Measurements from ENCODE around the gene FOXD1.

Gene FOXD1

GRCh38 chr5:73450137-73450536, 1.6 kb upstream of the FOXD1 start:
- Histone ChIP-seq H3K27me3 (replicated peaks; ENCODE audit: control insufficient read depth, insufficient read depth, low read length, poor library complexity, severe bottlenecking) (peaks cover 67% of the 10 kb centered on the region), H3K4me1 (ENCODE audit: control insufficient read depth, insufficient read depth, low read length, poor library complexity, severe bottlenecking) (peaks cover 20% of the 10 kb centered on the region), H3K4me3 (ENCODE audit: insufficient read depth, low read depth, low read length, poor library complexity, severe bottlenecking) (no peak overlapping the region), H3K36me3 (ENCODE audit: control insufficient read depth, insufficient read depth, low read length) (no peaks in the 10 kb centered on the region), H3K27ac (ENCODE audit: insufficient read depth, low read length, poor library complexity, severe bottlenecking) (no peak overlapping the region), H3K9me3 (ENCODE audit: control insufficient read depth, low read length) (no peaks in the 10 kb centered on the region)
- DNase-seq, result no peak

- H3K4me1 ChIP-seq (ENCODE audit: control insufficient read depth, insufficient read depth, low read length, poor library complexity, severe bottlenecking), result peaks cover 20% of the 10 kb centered on the region
- H3K27ac ChIP-seq (ENCODE audit: insufficient read depth, low read length, poor library complexity, severe bottlenecking), result no peak overlapping the region
- DNase-seq, result peak in 1 of 3 donors; percentile 23
- H3K4me3 ChIP-seq (ENCODE audit: insufficient read depth, low read depth, low read length, poor library complexity, severe bottlenecking), result peak overlapping the region; percentile 53
- H3K9me3 ChIP-seq (ENCODE audit: control insufficient read depth, low read length), result no peaks in the 10 kb centered on the region
- no peaks in the 10 kb centered on the region for H3K36me3 ChIP-seq (ENCODE audit: control insufficient read depth, insufficient read depth, low read length)
- peaks cover 84% of the 10 kb centered on the region for H3K27me3 ChIP-seq (replicated peaks; ENCODE audit: control insufficient read depth, insufficient read depth, low read length, poor library complexity, severe bottlenecking)
Measured at GRCh38 chr5:73447530-73448462, 781 bp downstream of the FOXD1 start.

- DNase-seq, result no peak
- Histone ChIP-seq H3K4me1 (ENCODE audit: control insufficient read depth, insufficient read depth, low read length, poor library complexity, severe bottlenecking) (peaks cover 20% of the 10 kb centered on the region), H3K27ac (ENCODE audit: insufficient read depth, low read length, poor library complexity, severe bottlenecking) (no peak overlapping the region)
Measured at GRCh38 chr5:73446631-73447529, 1.7 kb downstream of the FOXD1 start.

GRCh38 chr5:73445665-73446630, 2.6 kb downstream of the FOXD1 start:
- H3K27ac ChIP-seq (ENCODE audit: insufficient read depth, low read length, poor library complexity, severe bottlenecking), result no peak overlapping the region
- peaks cover 83% of the 10 kb centered on the region for H3K27me3 ChIP-seq (replicated peaks; ENCODE audit: control insufficient read depth, insufficient read depth, low read length, poor library complexity, severe bottlenecking)
- H3K9me3 ChIP-seq (ENCODE audit: control insufficient read depth, low read length), result no peaks in the 10 kb centered on the region
- H3K36me3 ChIP-seq (ENCODE audit: control insufficient read depth, insufficient read depth, low read length), result no peaks in the 10 kb centered on the region
- H3K4me1 ChIP-seq (ENCODE audit: control insufficient read depth, insufficient read depth, low read length, poor library complexity, severe bottlenecking), result peaks cover 11% of the 10 kb centered on the region
- no peak for DNase-seq
- H3K4me3 ChIP-seq (ENCODE audit: insufficient read depth, low read depth, low read length, poor library complexity, severe bottlenecking), result peak overlapping the region; percentile 24

More at GRCh38 chr5:73446631-73447529, 1.7 kb downstream of the FOXD1 start:
- no peaks in the 10 kb centered on the region for H3K9me3 ChIP-seq (ENCODE audit: control insufficient read depth, low read length)
- H3K27me3 ChIP-seq (replicated peaks; ENCODE audit: control insufficient read depth, insufficient read depth, low read length, poor library complexity, severe bottlenecking), result peaks cover 84% of the 10 kb centered on the region
- H3K36me3 ChIP-seq (ENCODE audit: control insufficient read depth, insufficient read depth, low read length), result no peaks in the 10 kb centered on the region
- H3K4me3 ChIP-seq (ENCODE audit: insufficient read depth, low read depth, low read length, poor library complexity, severe bottlenecking), result peak overlapping the region; percentile 24

GRCh38 chr5:73444499-73445438, 3.8 kb downstream of the FOXD1 start:
- no peaks in the 10 kb centered on the region for H3K9me3 ChIP-seq (ENCODE audit: control insufficient read depth, low read length)
- no peak for DNase-seq
- peaks cover 11% of the 10 kb centered on the region for H3K4me1 ChIP-seq (ENCODE audit: control insufficient read depth, insufficient read depth, low read length, poor library complexity, severe bottlenecking)
- no peaks in the 10 kb centered on the region for H3K36me3 ChIP-seq (ENCODE audit: control insufficient read depth, insufficient read depth, low read length)
- no peak overlapping the region for H3K4me3 ChIP-seq (ENCODE audit: insufficient read depth, low read depth, low read length, poor library complexity, severe bottlenecking)
- no peak overlapping the region for H3K27ac ChIP-seq (ENCODE audit: insufficient read depth, low read length, poor library complexity, severe bottlenecking)
- peaks cover 83% of the 10 kb centered on the region for H3K27me3 ChIP-seq (replicated peaks; ENCODE audit: control insufficient read depth, insufficient read depth, low read length, poor library complexity, severe bottlenecking)

- H3K4me3 ChIP-seq (ENCODE audit: insufficient read depth, low read depth, low read length, poor library complexity, severe bottlenecking), result no peak overlapping the region
- H3K27me3 ChIP-seq (replicated peaks; ENCODE audit: control insufficient read depth, insufficient read depth, low read length, poor library complexity, severe bottlenecking), result peaks cover 83% of the 10 kb centered on the region
Measured at GRCh38 chr5:73443829-73444498, 4.6 kb downstream of the FOXD1 start.

GRCh38 chr5:73442996-73443627, 5.5 kb downstream of the FOXD1 start:
- H3K9me3 ChIP-seq (ENCODE audit: control insufficient read depth, low read length), result no peaks in the 10 kb centered on the region
- no peak overlapping the region for H3K4me3 ChIP-seq (ENCODE audit: insufficient read depth, low read depth, low read length, poor library complexity, severe bottlenecking)
- H3K27me3 ChIP-seq (replicated peaks; ENCODE audit: control insufficient read depth, insufficient read depth, low read length, poor library complexity, severe bottlenecking), result peaks cover 86% of the 10 kb centered on the region
- H3K27ac ChIP-seq (ENCODE audit: insufficient read depth, low read length, poor library complexity, severe bottlenecking), result no peak overlapping the region
- DNase-seq, result no peak
- H3K36me3 ChIP-seq (ENCODE audit: control insufficient read depth, insufficient read depth, low read length), result no peaks in the 10 kb centered on the region
- peaks cover 4% of the 10 kb centered on the region for H3K4me1 ChIP-seq (ENCODE audit: control insufficient read depth, insufficient read depth, low read length, poor library complexity, severe bottlenecking)

More at GRCh38 chr5:73443829-73444498, 4.6 kb downstream of the FOXD1 start:
- Histone ChIP-seq H3K36me3 (ENCODE audit: control insufficient read depth, insufficient read depth, low read length) (no peaks in the 10 kb centered on the region), H3K9me3 (ENCODE audit: control insufficient read depth, low read length) (no peaks in the 10 kb centered on the region), H3K4me1 (ENCODE audit: control insufficient read depth, insufficient read depth, low read length, poor library complexity, severe bottlenecking) (peaks cover 10% of the 10 kb centered on the region), H3K27ac (ENCODE audit: insufficient read depth, low read length, poor library complexity, severe bottlenecking) (no peak overlapping the region)
- DNase-seq, result no peak

- no peaks in the 10 kb centered on the region for H3K36me3 ChIP-seq (ENCODE audit: control insufficient read depth, insufficient read depth, low read length)
- H3K27ac ChIP-seq (ENCODE audit: insufficient read depth, low read length, poor library complexity, severe bottlenecking), result no peak overlapping the region
- H3K4me1 ChIP-seq (ENCODE audit: control insufficient read depth, insufficient read depth, low read length, poor library complexity, severe bottlenecking), result peaks cover 8% of the 10 kb centered on the region
- no peak for DNase-seq
- no peaks in the 10 kb centered on the region for H3K9me3 ChIP-seq (ENCODE audit: control insufficient read depth, low read length)
- H3K27me3 ChIP-seq (replicated peaks; ENCODE audit: control insufficient read depth, insufficient read depth, low read length, poor library complexity, severe bottlenecking), result peaks cover 94% of the 10 kb centered on the region
- no peak overlapping the region for H3K4me3 ChIP-seq (ENCODE audit: insufficient read depth, low read depth, low read length, poor library complexity, severe bottlenecking)
Measured at GRCh38 chr5:73442231-73442811, 6.3 kb downstream of the FOXD1 start.
